H9 (cell line): ENCODE measurements around the gene STK32B. TPM values are rescaled to one million over a fixed set of nuclear protein-coding genes. Genes with fewer than 3 reads are reported as not detected.

Experiments used
- DNase-seq: peaks from one replicate; pipeline ENCODE4 v3.0.0-alpha.2; 2017
- H2AFZ ChIP-seq: one replicate; pipeline ENCODE4 v1.6.1; 2013; ENCODE audit warnings: mild to moderate bottlenecking, low read length, control low read depth, moderate library complexity
- H2AK5ac ChIP-seq: 2 replicates; pipeline ENCODE4 v1.6.1; 2013; ENCODE audit warnings: low read length, control low read depth, mixed read lengths; ENCODE audit not compliant: insufficient read length
- H2BK120ac ChIP-seq: one replicate; pipeline ENCODE4 v1.6.1; 2013; ENCODE audit warnings: low read depth, mild to moderate bottlenecking, low read length, control low read depth, inconsistent platforms; ENCODE audit not compliant: poor library complexity, severe bottlenecking
- H2BK12ac ChIP-seq: 2 replicates; pipeline ENCODE4 v1.6.1; 2013; ENCODE audit warnings: low read length, control low read depth, mixed read lengths, low read depth; ENCODE audit not compliant: insufficient read length
- H2BK15ac ChIP-seq: 2 replicates; pipeline ENCODE4 v1.6.1; 2013; ENCODE audit warnings: low read depth, low read length, control low read depth
- H2BK20ac ChIP-seq: one replicate; pipeline ENCODE4 v1.6.1; 2013; ENCODE audit warnings: low read depth, mild to moderate bottlenecking, low read length, control low read depth, inconsistent platforms; ENCODE audit not compliant: poor library complexity, severe bottlenecking
- H2BK5ac ChIP-seq: 2 replicates; pipeline ENCODE4 v1.6.1; 2013; ENCODE audit warnings: low read length, control low read depth, mixed read lengths; ENCODE audit not compliant: insufficient read length
- H3K14ac ChIP-seq: 2 replicates; pipeline ENCODE4 v1.6.1; 2013; ENCODE audit warnings: low read length, control low read depth; ENCODE audit not compliant: insufficient read depth
- H3K18ac ChIP-seq: 2 replicates; pipeline ENCODE4 v1.6.1; 2013; ENCODE audit warnings: low read depth, mild to moderate bottlenecking, mixed read lengths, low read length, control low read depth; ENCODE audit not compliant: insufficient read length
- H3K23ac ChIP-seq: 2 replicates; pipeline ENCODE4 v1.6.1; 2013; ENCODE audit warnings: low read length, control low read depth, mixed read lengths, low read depth; ENCODE audit not compliant: insufficient read length
- H3K23me2 ChIP-seq: 2 replicates; pipeline ENCODE4 v1.6.1; 2013; ENCODE audit warnings: low read depth, mild to moderate bottlenecking, mixed read lengths, low read length, control low read depth; ENCODE audit not compliant: insufficient read length, poor library complexity, severe bottlenecking
- H3K27ac ChIP-seq: 2 replicates; pipeline ENCODE4 v1.5.1; 2013; ENCODE audit warnings: low read length, control low read depth, mixed read lengths, low read depth; ENCODE audit not compliant: insufficient read length
- H3K27me3 ChIP-seq: 2 replicates; pipeline ENCODE4 v1.6.1; 2013; ENCODE audit warnings: low read length, control low read depth, inconsistent platforms; ENCODE audit not compliant: insufficient read depth
- H3K4ac ChIP-seq: 2 replicates; pipeline ENCODE4 v1.6.1; 2013; ENCODE audit warnings: low read depth, mild to moderate bottlenecking, control low read depth, inconsistent platforms, low read length, moderate library complexity
- H3K4me1 ChIP-seq: 2 replicates; pipeline ENCODE4 v1.6.1; 2013; ENCODE audit warnings: low read length, control low read depth, inconsistent platforms; ENCODE audit not compliant: insufficient read depth
- H3K4me2 ChIP-seq: 2 replicates; pipeline ENCODE4 v1.6.1; 2013; ENCODE audit warnings: low read length, control low read depth, mixed read lengths; ENCODE audit not compliant: insufficient read length, insufficient read depth
- H3K56ac ChIP-seq: 2 replicates; pipeline ENCODE4 v1.6.1; 2013; ENCODE audit warnings: low read depth, mild to moderate bottlenecking, mixed read lengths, low read length, control low read depth; ENCODE audit not compliant: insufficient read length
- H3K79me1 ChIP-seq: 2 replicates; pipeline ENCODE4 v1.6.1; 2013; ENCODE audit warnings: low read depth, mild to moderate bottlenecking, moderate library complexity, low read length, control low read depth, inconsistent platforms; ENCODE audit not compliant: insufficient read depth, poor library complexity, severe bottlenecking
- H3K79me2 ChIP-seq: 2 replicates; pipeline ENCODE4 v1.6.1; 2013; ENCODE audit warnings: low read length, control low read depth, inconsistent platforms; ENCODE audit not compliant: insufficient read depth
- H3K9ac ChIP-seq: 2 replicates; pipeline ENCODE4 v1.6.1; 2013; ENCODE audit warnings: low read length, control low read depth, mixed read lengths; ENCODE audit not compliant: insufficient read length; ENCODE audit errors: extremely low read depth
- H3K9me3 ChIP-seq: one replicate; pipeline ENCODE4 v1.6.1; 2013; ENCODE audit warnings: low read depth, low read length, inconsistent platforms; ENCODE audit not compliant: control insufficient read depth
- H3T11ph ChIP-seq: one replicate; pipeline ENCODE4 v1.6.1; 2013; ENCODE audit warnings: mild to moderate bottlenecking, low read length, control low read depth, inconsistent platforms
- H4K20me1 ChIP-seq: one replicate; pipeline ENCODE4 v1.6.1; 2013; ENCODE audit not compliant: control insufficient read depth, insufficient read length, insufficient read depth
- H4K5ac ChIP-seq: 2 replicates; pipeline ENCODE4 v1.6.1; 2013; ENCODE audit warnings: low read depth, mild to moderate bottlenecking, mixed read lengths, low read length, control low read depth; ENCODE audit not compliant: insufficient read length
- H4K8ac ChIP-seq: replicated peaks from 2 replicates; pipeline ENCODE4 v1.6.1; 2013; ENCODE audit warnings: low read length, control low read depth, mixed read lengths, low read depth; ENCODE audit not compliant: insufficient read length
- H4K91ac ChIP-seq: 2 replicates; pipeline ENCODE4 v1.6.1; 2013; ENCODE audit warnings: low read depth, mild to moderate bottlenecking, moderate library complexity, mixed read lengths, low read length, control low read depth; ENCODE audit not compliant: insufficient read length
- H3K27ac Mint-ChIP-seq, 3 experiments: 2 replicates in 2 of 3; 3 replicates in 1 of 3; pipeline ENCODE4 v1.8.0; 2020 to 2021; ENCODE audit warnings: mixed read lengths in 3 of 3, mild to moderate bottlenecking in 1 of 3, moderate library complexity in 1 of 3
- H3K27me3 Mint-ChIP-seq: 2 replicates; pipeline ENCODE4 v1.8.0; 2021; ENCODE audit warnings: low read depth, mild to moderate bottlenecking, moderate library complexity, mixed read lengths
- H3K36me3 Mint-ChIP-seq, 3 experiments: 2 replicates in 2 of 3; 3 replicates in 1 of 3; pipeline ENCODE4 v1.8.0; 2020 to 2021; ENCODE audit warnings: low read depth in 3 of 3, mixed read lengths in 3 of 3; ENCODE audit not compliant: insufficient read depth in 1 of 3
- H3K4me1 Mint-ChIP-seq, 2 experiments: 2 replicates each; pipeline ENCODE4 v1.8.0; 2020; ENCODE audit warnings: mixed read lengths in 2 of 2
- H3K4me3 Mint-ChIP-seq, 2 experiments: 2 replicates in 1 of 2; 3 replicates in 1 of 2; pipeline ENCODE4 v1.8.0; 2020 to 2021; ENCODE audit warnings: mild to moderate bottlenecking in 2 of 2, mixed read lengths in 2 of 2, moderate library complexity in 1 of 2
- H3K9me3 Mint-ChIP-seq, 2 experiments: 2 replicates in 1 of 2; 3 replicates in 1 of 2; pipeline ENCODE4 v1.8.0; 2020; ENCODE audit warnings: mild to moderate bottlenecking in 2 of 2, mixed read lengths in 2 of 2, moderate library complexity in 1 of 2
- WGBS: extraction: QIAGEN DNeasy Blood & Tissue Kit; methylation state at CpG from one replicate; pipeline ENCODE4 v1.1.7; 2013; ENCODE audit warnings: missing lambda C conversion rate, low lambda C conversion rate, mixed read lengths; ENCODE audit not compliant: insufficient read length; ENCODE audit errors: extremely low coverage; 5-methylcytosine and 5-hydroxymethylcytosine counted together
- total RNA-seq: library from RNA; stranded (reverse); gene quantifications from 2 replicates; pipeline ENCODE4 v1.2.1, GENCODE V29; 2021
- TF ChIP-seq, protein P1 (sequence below): fragments of 200-600 bp; sonication (generic); conservative IDR thresholded peaks from 3 replicates; pipeline ENCODE4 v1.8.0; 2021; ENCODE audit warnings: antibody characterized with exemption, mild to moderate bottlenecking

Gene STK32B
- total RNA-seq, 1 experiment from 2014 or later: 1.0 TPM

DNA sequence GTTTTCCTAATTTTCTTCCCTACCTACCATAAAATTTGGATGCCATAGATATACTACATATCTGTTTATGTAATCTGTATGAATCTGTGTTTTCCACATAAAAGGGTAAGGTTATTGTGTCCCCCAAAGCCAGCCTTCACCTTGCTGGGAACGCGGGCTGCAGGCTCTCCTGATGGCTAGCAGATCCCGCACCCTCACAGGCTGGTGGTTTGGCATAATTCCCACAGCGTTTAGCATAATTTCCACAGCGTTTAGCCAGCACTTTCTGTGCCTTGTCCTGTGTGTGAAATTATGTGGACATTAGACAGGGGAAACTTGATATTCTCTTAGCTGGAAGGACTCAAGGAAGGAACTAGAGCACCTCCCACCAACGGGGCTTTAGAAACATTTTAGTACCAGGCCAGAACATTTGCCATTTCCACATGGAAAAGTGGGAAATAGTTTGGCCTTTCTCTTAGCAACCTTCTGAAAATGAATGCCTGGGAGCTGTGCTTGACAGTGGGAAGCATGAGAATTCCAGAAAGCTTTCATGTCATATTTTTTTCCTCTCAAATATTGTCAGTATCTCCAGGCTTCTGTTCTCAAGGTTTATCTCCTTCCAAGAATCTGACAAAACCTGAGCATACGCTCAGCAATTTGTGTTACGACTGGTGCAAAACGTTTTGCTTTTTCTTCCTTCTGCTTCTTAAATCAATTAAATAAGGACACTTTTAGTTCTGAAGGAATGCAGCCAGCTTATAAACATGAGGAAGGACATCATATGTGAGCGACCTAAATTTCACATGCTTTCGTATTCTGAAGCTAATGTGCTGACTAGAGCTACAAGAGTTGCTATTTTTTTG, 67.9 kb downstream of the STK32B start:
- H2AK5ac ChIP-seq: no peak overlapping the region
- no peaks in the 10 kb centered on the region for H4K20me1 ChIP-seq
- no peaks in the 10 kb centered on the region for H3K9me3 ChIP-seq
- no peak overlapping the region for H4K8ac ChIP-seq
- no peak overlapping the region for H3K27ac ChIP-seq
- no peak overlapping the region for H3K4ac ChIP-seq
- H3K56ac ChIP-seq: no peak overlapping the region
- H3K79me1 ChIP-seq: no peaks in the 10 kb centered on the region
- TF ChIP-seq, protein P1, sequence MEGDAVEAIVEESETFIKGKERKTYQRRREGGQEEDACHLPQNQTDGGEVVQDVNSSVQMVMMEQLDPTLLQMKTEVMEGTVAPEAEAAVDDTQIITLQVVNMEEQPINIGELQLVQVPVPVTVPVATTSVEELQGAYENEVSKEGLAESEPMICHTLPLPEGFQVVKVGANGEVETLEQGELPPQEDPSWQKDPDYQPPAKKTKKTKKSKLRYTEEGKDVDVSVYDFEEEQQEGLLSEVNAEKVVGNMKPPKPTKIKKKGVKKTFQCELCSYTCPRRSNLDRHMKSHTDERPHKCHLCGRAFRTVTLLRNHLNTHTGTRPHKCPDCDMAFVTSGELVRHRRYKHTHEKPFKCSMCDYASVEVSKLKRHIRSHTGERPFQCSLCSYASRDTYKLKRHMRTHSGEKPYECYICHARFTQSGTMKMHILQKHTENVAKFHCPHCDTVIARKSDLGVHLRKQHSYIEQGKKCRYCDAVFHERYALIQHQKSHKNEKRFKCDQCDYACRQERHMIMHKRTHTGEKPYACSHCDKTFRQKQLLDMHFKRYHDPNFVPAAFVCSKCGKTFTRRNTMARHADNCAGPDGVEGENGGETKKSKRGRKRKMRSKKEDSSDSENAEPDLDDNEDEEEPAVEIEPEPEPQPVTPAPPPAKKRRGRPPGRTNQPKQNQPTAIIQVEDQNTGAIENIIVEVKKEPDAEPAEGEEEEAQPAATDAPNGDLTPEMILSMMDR: no peak
- H2BK120ac ChIP-seq: no peak overlapping the region
- H3K79me2 ChIP-seq: no peaks in the 10 kb centered on the region
- H3K27me3 ChIP-seq: no peaks in the 10 kb centered on the region
- no peak overlapping the region for H2AFZ ChIP-seq
- H3K18ac ChIP-seq: no peak overlapping the region
- Mint-ChIP-seq H3K27ac (no peak overlapping the region), H3K4me1 (peaks cover 0 to 3% of the 10 kb centered on the region in 2 experiments; a peak in 1 of 4 replicates), H3K27me3 (peaks cover 7% of the 10 kb centered on the region; the same call in 1 of the 2 replicates), H3K9me3 (no peaks in the 10 kb centered on the region), H3K36me3 (no peaks in the 10 kb centered on the region), H3K4me3 (no peak overlapping the region)
- H2BK5ac ChIP-seq: no peak overlapping the region
- no peak overlapping the region for H3T11ph ChIP-seq
- H4K5ac ChIP-seq: no peak overlapping the region
- H2BK20ac ChIP-seq: no peak overlapping the region
- no peaks in the 10 kb centered on the region for H3K4me1 ChIP-seq
- no peak overlapping the region for H3K14ac ChIP-seq
- H3K23ac ChIP-seq: no peak overlapping the region
- H4K91ac ChIP-seq: no peak overlapping the region
- DNase-seq: no peak
- H2BK12ac ChIP-seq: no peak overlapping the region
- no peaks in the 10 kb centered on the region for H3K23me2 ChIP-seq
- H3K4me2 ChIP-seq: no peak overlapping the region
- no CpG with 5 or more reads among the region's 11 CpGs for WGBS
- no peak overlapping the region for H2BK15ac ChIP-seq
- H3K9ac ChIP-seq: no peak overlapping the region
